Thymus (tissue), 11 donors: ENCODE results near the gene SORBS1. TPM values are rescaled to one million over a fixed set of nuclear protein-coding genes. Genes with fewer than 3 reads are reported as not detected.

ENCODE experiments used
- DNase-seq, 9 donors: peaks; one replicate each; pipeline ENCODE4 v3.0.0-alpha.2; 2013; ENCODE audit warnings: low spot score in 9 of 9, low read depth in 6 of 9, missing footprints in 1 of 9
- H3K27ac ChIP-seq, 2 donors: one replicate each; pipeline ENCODE4 v1.5.1; 2013; ENCODE audit warnings: control low read depth in 1 of 2, low read depth in 1 of 2, low read length in 1 of 2, mild to moderate bottlenecking in 1 of 2, moderate library complexity in 1 of 2
- H3K27me3 ChIP-seq, 2 donors: one replicate each; pipeline ENCODE4 v1.5.1; 2013; ENCODE audit warnings: low read length in 1 of 2; ENCODE audit not compliant: control insufficient read depth in 2 of 2, insufficient read depth in 1 of 2
- H3K36me3 ChIP-seq, 2 donors: one replicate each; pipeline ENCODE4 v1.5.1; 2013; ENCODE audit warnings: low read length in 1 of 2, mild to moderate bottlenecking in 1 of 2, moderate library complexity in 1 of 2; ENCODE audit not compliant: control insufficient read depth in 2 of 2, insufficient read depth in 2 of 2
- H3K4me1 ChIP-seq, 2 donors: one replicate each; pipeline ENCODE4 v1.5.1; 2013; ENCODE audit warnings: low read length in 2 of 2; ENCODE audit not compliant: control insufficient read depth in 2 of 2, insufficient read depth in 2 of 2
- H3K4me3 ChIP-seq, 2 donors: one replicate each; pipeline ENCODE4 v1.5.1; 2013; ENCODE audit warnings: low read length in 2 of 2, control low read depth in 1 of 2, mild to moderate bottlenecking in 1 of 2
- H3K9me3 ChIP-seq, 2 donors: one replicate each; pipeline ENCODE4 v1.5.1; 2013; ENCODE audit warnings: low read length in 1 of 2, mild to moderate bottlenecking in 1 of 2; ENCODE audit not compliant: control insufficient read depth in 2 of 2, insufficient read depth in 1 of 2
- WGBS: extraction: QIAGEN DNeasy Blood & Tissue Kit; methylation state at CpG from one replicate; pipeline ENCODE4 v1.1.7; 2013; 5-methylcytosine and 5-hydroxymethylcytosine counted together
- polyA plus RNA-seq: library from polyadenylated mRNA; stranded (reverse); fragments of 200-250 nt; gene quantifications from one replicate; pipeline ENCODE4 v1.2.3, GENCODE V29; 2013
- total RNA-seq: library from RNA; stranded (reverse); fragments of 120-200 nt; gene quantifications from one replicate; pipeline ENCODE4 v1.2.4, GENCODE V29; 2013
- donor health status: healthy.

The SORBS1 gene
- total and polyA plus RNA-seq, 2 donors, result 1.9 to 25.3 TPM

GRCh38 chr10:95435548-95436279, 125.5 kb downstream of the SORBS1 start:
- peaks cover 0 to 4% of the 10 kb centered on the region in 2 donors for H3K4me1 ChIP-seq
- DNase-seq, result no peak

DNA sequence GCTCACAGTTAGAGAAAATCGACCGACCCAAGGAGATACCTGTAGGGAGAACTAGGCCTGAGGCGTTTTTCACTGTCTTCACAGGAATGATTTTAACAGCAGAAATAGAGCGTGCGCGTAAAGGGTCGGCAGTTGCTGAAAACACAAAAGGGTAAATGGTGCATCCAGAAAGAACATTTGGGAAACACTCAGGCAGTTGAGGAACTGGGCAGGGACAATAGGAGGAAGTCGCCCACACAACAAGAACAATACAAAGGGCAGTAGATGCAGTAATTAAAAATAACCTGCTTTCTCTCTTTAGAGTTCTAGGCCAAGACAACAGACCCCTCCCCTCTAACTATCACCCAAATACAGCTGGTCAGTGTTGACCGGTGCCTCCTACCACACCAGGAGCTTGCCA, 126.6 kb downstream of the SORBS1 start:
- no peak for DNase-seq
- no peak overlapping the region for H3K4me3 ChIP-seq
- WGBS, result 90% methylated on average over 9 of the region's 9 CpGs
- no peaks in the 10 kb centered on the region for H3K27me3 ChIP-seq
- H3K27ac ChIP-seq, result no peak overlapping the region
- no peaks in the 10 kb centered on the region for H3K36me3 ChIP-seq
- no peaks in the 10 kb centered on the region for H3K9me3 ChIP-seq
- H3K4me1 ChIP-seq, result peaks cover 0 to 4% of the 10 kb centered on the region in 2 donors

More at GRCh38 chr10:95435548-95436279, 125.5 kb downstream of the SORBS1 start:
- H3K27me3 ChIP-seq, result no peaks in the 10 kb centered on the region
- H3K27ac ChIP-seq, result no peak overlapping the region
- no peaks in the 10 kb centered on the region for H3K36me3 ChIP-seq
- WGBS, result 94% methylated on average over 13 of the region's 13 CpGs
- H3K4me3 ChIP-seq, result no peak overlapping the region
- H3K9me3 ChIP-seq, result no peaks in the 10 kb centered on the region

DNA sequence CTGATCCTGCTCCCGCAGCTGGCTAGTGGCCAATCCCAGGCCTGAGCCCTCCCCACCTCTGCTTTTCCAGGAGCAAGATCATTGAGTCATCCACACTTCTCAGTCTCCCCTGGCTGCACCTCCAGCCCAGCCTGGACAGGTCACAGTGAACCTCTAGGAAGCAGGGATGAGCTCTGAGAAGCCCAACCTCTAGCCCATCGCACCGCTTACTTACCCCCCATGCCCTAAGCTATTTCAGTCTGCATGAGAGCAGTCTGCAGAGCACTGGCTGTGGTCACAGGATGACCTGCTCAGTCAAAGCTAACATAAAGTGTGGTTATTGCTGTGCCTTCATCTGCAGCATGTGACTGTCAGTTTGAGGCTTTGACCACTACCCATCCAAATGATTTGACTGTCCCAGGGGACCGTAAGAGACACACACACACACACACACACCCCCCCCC, 129.2 kb downstream of the SORBS1 start:
- H3K27ac ChIP-seq, result no peak overlapping the region

DNA sequence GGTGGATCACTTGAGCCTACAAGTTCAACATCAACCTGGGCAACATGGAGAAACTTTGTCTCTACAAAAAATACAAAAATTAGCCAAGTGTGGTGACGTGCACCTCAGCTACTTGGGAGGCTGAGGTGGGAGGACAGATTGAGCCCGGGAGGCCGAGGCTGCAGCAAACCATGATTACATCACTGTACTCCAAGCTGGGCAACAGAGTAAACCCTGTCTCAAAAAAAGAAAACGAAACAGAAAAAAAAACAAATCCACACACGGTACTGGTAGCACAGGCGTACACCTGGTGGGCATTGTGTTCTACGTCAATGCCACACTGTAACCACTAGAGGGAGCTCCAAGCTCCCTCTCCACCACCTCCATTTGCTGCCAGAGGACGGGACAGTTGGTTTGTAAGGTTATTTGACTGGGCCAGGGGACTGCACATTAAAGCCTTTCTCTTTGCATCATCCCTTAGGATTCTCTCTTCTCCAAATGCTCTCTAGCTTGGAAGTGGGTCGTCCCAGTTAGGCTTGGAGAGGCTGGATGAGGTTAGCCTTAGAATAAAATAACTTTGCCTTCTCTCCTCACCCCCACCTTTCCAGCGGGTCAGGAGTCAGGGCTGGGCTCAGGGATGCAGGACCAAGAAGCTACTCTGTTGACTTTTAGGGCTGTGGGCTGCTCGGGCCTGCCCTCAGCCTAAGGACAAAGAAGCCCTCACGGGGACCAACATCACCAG, 130.8 kb downstream of the SORBS1 start:
- Histone ChIP-seq H3K4me3 (no peak overlapping the region), H3K27me3 (no peaks in the 10 kb centered on the region), H3K9me3 (no peaks in the 10 kb centered on the region), H3K36me3 (no peaks in the 10 kb centered on the region), H3K27ac (no peak overlapping the region), H3K4me1 (peaks cover 0 to 4% of the 10 kb centered on the region in 2 donors)
- WGBS, result 41% methylated on average over 12 of the region's 12 CpGs
- peak; percentile 13 to 66 (median 30) for DNase-seq

More for the DNA sequence above, 129.2 kb downstream of the SORBS1 start:
- Histone ChIP-seq H3K9me3 (no peaks in the 10 kb centered on the region), H3K4me3 (no peak overlapping the region), H3K36me3 (no peaks in the 10 kb centered on the region), H3K27me3 (no peaks in the 10 kb centered on the region), H3K4me1 (peaks cover 0 to 4% of the 10 kb centered on the region in 2 donors)
- no peak for DNase-seq
- WGBS, result 92% methylated on average over 4 of the region's 4 CpGs

- H3K27me3 ChIP-seq, result no peaks in the 10 kb centered on the region
- H3K27ac ChIP-seq, result no peak overlapping the region
- no peaks in the 10 kb centered on the region for H3K36me3 ChIP-seq
- peaks cover 0 to 4% of the 10 kb centered on the region in 2 donors for H3K4me1 ChIP-seq
- WGBS, result 97% methylated on average over 4 of the region's 4 CpGs
- no peak overlapping the region for H3K4me3 ChIP-seq
- no peaks in the 10 kb centered on the region for H3K9me3 ChIP-seq
- no peak for DNase-seq
Observed at GRCh38 chr10:95429639-95430038, 131.5 kb downstream of the SORBS1 start.

- H3K4me3 ChIP-seq, result no peak overlapping the region
- no peak overlapping the region for H3K27ac ChIP-seq
- H3K9me3 ChIP-seq, result no peaks in the 10 kb centered on the region
- H3K4me1 ChIP-seq, result peaks cover 0 to 4% of the 10 kb centered on the region in 2 donors
- 94% methylated on average over 2 of the region's 2 CpGs for WGBS
- no peaks in the 10 kb centered on the region for H3K36me3 ChIP-seq
- H3K27me3 ChIP-seq, result no peaks in the 10 kb centered on the region
- DNase-seq, result no peak
Observed at GRCh38 chr10:95428701-95429100, 132.5 kb downstream of the SORBS1 start.

DNA sequence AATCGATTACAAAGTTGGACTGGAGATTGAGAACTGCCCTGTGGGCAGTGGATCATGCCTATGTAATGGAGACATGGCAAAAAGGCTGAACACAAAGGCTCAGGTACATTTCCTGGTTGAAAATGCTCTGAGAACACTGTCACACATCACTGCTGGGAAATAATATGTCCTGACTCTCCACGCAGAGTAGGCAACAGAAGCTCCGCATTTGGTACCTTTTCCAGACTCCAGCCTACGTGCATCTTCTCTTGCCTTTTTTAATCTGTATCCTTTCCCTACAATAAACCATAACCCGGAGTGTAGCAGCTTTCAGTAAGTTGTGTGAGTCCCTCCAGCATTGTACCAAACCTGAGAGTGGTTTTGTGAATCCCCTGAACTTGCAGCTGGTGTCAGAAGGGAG, 134.7 kb downstream of the SORBS1 start:
- Histone ChIP-seq H3K4me3 (no peak overlapping the region), H3K4me1 (peaks cover 0 to 4% of the 10 kb centered on the region in 2 donors)
- WGBS, result 94% methylated on average over 5 of the region's 5 CpGs

GRCh38 chr10:95425592-95426465, 135.3 kb downstream of the SORBS1 start:
- H3K4me3 ChIP-seq, result no peak overlapping the region

More for the DNA sequence above, 134.7 kb downstream of the SORBS1 start:
- Histone ChIP-seq H3K9me3 (no peaks in the 10 kb centered on the region), H3K27me3 (no peaks in the 10 kb centered on the region), H3K36me3 (no peaks in the 10 kb centered on the region), H3K27ac (no peak overlapping the region)
- no peak for DNase-seq

More at GRCh38 chr10:95425592-95426465, 135.3 kb downstream of the SORBS1 start:
- no peaks in the 10 kb centered on the region for H3K27me3 ChIP-seq
- no peak for DNase-seq
- no peak overlapping the region for H3K27ac ChIP-seq
- H3K9me3 ChIP-seq, result no peaks in the 10 kb centered on the region
- WGBS, result 78% methylated on average over 2 of the region's 2 CpGs
- peaks cover 0 to 2% of the 10 kb centered on the region in 2 donors for H3K4me1 ChIP-seq
- no peaks in the 10 kb centered on the region for H3K36me3 ChIP-seq
